ENCODE results near the gene ELANE.
A peak's percentile ranks its signal among the peaks of the same experiment; 100 is the strongest.
"Not testable (repeated sequence)": the region's sequence is repeated elsewhere in the genome, so short reads cannot be mapped to it uniquely, and the experiment has no call there.

Gene ELANE

GRCh38 chr19:879711-880438 lies 27.8 kb downstream of the ELANE start:
- DNase-seq (ENCODE audit: low read depth in 2 of 2): no peak

- no peak for DNase-seq (ENCODE audit: low read depth in 2 of 2)
Measured at GRCh38 chr19:881385-882071, 29.4 kb downstream of the ELANE start.

GRCh38 chr19:882871-883497 lies 30.9 kb downstream of the ELANE start:
- no peak for DNase-seq (ENCODE audit: low read depth in 2 of 2)

DNA sequence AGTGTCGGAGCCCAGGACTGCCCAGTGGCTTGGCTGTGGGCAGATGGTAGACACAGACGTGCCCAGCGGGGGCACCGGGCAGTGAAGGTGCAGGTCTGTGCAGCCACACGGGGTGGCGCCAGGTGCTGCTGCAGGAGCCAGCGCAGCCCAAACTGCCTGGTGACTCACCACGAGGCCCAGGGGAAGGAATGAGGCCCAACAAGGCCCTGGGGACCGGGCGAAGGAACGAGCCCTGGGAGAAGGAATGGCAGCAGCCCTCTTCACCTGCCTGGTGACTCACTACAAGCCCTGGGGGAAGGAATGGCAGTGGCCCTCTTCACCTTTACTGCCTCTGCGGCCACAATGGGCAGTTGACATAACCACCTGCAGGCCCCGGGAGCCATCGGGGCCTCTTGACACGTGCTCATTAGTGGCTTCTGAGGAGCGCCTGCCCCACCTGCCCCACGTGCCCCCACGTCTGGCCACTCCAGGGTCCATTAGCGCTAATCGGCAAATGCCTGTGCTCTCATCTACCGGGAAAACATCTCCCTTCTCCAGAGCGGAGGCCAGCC lies 31.6 kb downstream of the ELANE start:
- DNase-seq (ENCODE audit: low read depth in 2 of 2): no peak

GRCh38 chr19:884420-885211 lies 32.5 kb downstream of the ELANE start:
- DNase-seq (ENCODE audit: low read depth in 2 of 2): no peak

DNA sequence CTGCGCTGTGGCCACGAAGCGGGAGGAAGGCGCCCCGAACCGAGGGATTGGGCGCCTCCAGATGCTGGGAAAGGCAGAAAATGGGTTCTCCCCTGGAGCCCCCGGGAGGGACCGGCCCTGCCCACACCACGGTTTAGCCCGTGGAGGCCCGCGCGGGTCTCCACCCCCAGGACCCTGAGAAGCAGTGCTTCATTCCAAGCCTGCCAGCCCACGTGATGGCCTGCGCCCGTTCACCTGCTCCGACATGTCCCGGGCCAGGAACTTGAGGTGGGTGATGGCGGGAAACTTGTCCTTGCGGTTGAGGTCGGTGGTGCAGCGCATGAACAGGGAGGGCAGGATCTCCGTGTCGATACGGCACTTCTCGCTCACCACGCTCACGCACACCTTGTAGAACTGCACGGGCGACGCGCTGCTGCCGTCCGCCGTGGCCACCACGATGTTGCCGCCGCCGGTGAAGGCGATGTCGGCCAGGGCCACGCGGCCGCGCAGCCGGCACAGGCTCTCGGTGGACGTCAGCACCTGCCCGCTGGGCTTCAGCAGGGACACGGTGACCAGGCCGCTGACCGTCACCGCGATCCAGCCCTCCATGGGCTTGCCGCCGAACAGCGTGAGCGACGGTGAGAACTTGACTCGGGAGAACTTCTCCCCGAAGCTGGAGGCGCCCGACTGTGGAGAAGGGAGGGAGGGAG lies 33.6 kb downstream of the ELANE start:
- no peak for DNase-seq (ENCODE audit: low read depth in 2 of 2)

DNA sequence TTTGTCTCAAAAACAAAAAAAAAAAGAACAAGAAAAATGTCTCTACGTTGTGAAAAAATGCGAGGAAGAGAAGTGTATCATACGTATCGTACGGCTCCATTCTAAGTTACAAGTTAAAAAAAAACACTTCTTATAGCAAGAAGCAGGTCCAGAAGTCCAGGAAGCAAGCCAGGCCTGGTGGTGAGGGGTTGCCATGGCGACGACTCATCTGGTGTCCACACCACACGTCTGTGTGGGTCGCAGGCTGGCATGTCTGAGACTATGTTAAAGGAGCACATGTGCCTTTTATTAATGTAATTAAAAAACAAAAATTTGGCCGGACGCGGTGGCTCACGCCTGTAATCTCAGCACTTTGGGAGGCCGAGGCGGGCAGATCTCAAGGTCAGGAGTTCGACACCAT lies 35.0 kb downstream of the ELANE start:
- no peak for DNase-seq (ENCODE audit: low read depth in 2 of 2)

DNA sequence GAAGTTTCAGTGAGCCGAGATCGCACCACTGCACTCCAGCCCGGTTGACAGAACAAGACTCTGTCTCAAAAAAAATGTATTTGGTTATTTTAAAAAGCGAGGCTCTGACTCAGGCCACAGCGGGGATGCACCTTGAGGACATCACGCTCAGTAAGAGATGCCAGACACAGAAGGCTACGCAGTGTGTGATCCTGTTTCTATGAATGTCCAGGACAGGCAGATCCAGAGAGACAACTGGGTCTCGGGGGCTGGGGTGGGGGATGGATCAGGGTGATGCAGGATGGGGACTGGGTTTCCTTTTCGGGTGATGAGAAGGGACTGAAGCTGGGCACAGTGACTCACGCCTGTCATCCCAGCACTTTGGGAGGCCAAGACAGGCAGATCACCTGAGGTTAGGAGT lies 35.5 kb downstream of the ELANE start:
- no peak for DNase-seq (ENCODE audit: low read depth in 2 of 2)

DNA sequence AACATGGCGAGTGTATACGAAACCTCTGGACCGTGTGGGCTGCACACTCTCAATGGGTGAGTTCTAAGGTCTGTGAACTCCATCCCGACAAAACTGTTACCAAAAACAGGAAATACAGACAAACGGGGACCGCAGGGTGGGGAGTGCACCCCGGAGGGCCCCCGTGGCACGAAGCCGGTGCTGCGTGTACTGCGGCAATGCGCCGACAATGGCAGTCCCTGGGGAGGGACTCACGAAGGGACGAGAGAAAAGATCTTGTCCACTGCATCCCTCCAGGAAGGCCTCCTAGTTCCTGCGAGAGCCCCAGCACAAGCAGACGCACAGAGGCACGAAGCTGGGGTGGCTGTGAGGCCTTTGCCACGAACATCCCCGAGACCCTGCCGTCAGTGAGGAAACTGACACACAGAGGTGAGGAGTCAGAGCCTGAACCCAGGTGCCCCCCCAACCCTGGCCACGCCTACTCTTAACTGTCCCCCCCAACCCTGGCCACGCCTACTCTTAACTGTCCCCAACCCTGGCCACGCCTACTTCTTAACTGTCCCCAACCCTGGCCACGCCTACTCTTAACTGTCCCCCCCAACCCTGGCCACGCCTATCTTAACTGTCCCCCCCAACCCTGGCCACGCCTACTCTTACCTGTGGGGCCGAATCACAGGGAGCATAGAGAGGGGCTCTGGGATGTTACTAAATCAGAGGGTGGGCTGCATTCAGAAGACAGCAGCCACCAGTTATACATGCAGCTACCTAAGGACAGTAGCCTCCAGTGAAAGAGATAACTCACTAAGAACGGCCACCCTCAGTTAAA lies 36.7 kb downstream of the ELANE start:
- DNase-seq (ENCODE audit: low read depth in 2 of 2): no peak

- no peak for DNase-seq (ENCODE audit: low read depth in 2 of 2)
Measured at GRCh38 chr19:889662-890295, 37.7 kb downstream of the ELANE start.

GRCh38 chr19:890831-891230 lies 38.7 kb downstream of the ELANE start:
- DNase-seq (ENCODE audit: low read depth in 2 of 2): no peak

DNA sequence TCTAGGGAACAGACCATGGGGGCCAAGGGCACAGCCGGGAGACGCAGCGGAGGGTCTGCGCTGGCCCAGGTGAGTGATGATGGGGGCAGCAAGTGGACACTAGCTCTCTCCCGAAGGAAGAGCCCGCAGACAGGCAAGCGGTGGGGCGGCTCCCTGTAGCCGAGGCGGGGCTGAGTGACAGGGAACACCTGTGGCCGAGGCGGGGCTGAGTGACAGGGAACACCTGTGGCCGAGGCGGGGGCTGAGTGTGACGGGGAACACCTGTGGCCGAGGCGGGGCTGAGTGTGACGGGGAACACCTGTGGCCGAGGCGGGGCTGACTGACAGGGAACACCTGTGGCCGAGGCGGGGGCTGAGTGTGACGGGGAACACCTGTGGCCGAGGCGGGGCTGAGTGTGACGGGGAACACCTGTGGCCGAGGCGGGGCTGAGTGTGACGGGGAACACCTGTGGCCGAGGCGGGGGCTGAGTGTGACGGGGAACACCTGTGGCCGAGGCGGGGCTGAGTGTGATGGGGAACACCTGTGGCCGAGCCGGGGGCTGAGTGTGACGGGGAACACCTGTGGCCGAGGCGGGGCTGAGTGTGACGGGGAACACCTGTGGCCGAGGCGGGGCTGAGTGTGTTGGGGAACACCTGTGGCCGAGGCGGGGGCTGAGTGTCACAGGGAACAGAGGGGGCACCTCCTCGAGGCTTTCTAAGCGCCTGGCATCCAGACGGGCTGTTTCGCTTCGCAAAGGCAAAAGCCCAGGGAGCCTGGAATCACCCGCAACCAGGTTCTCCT lies 39.5 kb downstream of the ELANE start:
- DNase-seq (ENCODE audit: low read depth in 2 of 2): not testable (repeated sequence)

DNA sequence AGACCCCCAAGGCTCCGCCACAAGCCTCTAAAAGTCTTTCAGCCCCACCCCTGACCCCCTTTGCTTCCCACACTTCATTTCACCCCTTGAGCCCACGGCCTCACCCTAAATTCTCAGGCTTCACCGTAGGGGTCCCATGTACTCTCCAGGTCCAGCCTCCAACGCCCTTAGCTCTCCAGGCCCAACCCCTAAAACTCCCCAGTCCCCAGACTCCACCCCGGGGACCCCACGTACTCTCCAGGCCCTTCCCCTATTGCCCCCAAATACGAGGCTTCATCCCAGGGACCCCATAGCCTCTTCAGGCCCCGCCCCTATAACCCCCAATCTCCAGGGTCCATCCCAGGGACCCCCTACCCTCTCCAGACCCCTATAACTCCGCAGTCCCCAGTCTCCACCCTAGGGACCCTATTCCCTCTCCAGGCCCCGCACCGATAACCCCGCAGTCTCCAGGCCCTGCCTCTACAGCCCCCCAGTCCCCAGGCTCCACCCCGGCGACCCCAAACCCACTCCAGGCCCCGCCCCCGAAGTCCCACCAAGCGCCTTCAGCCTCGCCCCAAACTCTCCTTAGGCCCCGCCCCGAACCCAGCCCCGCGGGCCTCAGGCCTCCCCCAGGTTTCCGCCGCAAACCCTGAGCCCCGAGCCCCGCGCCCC lies 40.3 kb downstream of the ELANE start:
- no peak for DNase-seq (ENCODE audit: low read depth in 2 of 2)

GRCh38 chr19:892894-893689 lies 41.0 kb downstream of the ELANE start, which contains the start of the genes MED16 and RNU6-9:
TSS of gene MED16 (minus strand) at chr19:893187. CDS start at chr19:891131, 2,056 bp downstream.
TSS of gene RNU6-9 (plus strand) at chr19:893484.
- peak; percentile 82 to 87 for DNase-seq (ENCODE audit: low read depth in 2 of 2)

- no peak for DNase-seq (ENCODE audit: low read depth in 2 of 2)
Measured at GRCh38 chr19:896434-896833, 44.3 kb downstream of the ELANE start.

- no peak for DNase-seq (ENCODE audit: low read depth in 2 of 2)
Measured at GRCh38 chr19:896999-897398, 44.9 kb downstream of the ELANE start.

DNA sequence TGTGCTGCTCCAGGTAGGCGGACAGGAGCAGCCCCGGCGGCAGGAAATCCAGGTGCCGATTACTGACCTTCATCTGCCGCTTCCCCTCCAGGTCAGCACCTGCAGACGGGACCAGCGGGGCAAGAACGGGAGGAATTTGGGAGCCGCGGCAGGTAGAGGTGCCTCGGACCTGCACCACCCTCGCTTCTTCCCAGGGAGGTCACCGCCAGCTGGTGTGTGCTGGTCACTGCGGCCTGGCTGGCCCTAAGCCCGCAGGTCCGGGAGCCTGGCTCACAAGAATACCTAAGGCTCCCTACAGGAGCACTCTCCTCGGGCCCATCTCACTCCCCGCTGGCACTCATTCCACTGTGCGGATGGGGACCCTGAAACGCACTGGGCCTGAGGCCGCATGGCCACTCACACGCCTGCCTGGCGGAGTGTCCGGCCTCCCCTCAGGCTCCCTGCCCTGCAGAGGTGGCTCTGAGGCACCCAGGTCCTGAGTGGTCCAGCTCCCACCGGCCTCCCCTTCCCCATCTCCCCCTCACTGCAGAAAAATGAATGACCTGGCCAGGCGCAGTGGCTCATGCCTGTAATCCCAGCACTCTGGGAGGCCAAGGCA lies 45.4 kb downstream of the ELANE start:
- no peak for DNase-seq (ENCODE audit: low read depth in 2 of 2)
